NCI-H128 (cell line): ENCODE measurements around the gene RDX.
"Not testable (repeated sequence)": the region's sequence is repeated elsewhere in the genome, so short reads cannot be mapped to it uniquely, and the experiment has no call there.

Experiments
- DNase-seq: peaks from one replicate; lab custom pipeline; 2025; ENCODE audit not compliant: unreplicated experiment; lab: John Stamatoyannopoulos, UW

Gene RDX

DNA sequence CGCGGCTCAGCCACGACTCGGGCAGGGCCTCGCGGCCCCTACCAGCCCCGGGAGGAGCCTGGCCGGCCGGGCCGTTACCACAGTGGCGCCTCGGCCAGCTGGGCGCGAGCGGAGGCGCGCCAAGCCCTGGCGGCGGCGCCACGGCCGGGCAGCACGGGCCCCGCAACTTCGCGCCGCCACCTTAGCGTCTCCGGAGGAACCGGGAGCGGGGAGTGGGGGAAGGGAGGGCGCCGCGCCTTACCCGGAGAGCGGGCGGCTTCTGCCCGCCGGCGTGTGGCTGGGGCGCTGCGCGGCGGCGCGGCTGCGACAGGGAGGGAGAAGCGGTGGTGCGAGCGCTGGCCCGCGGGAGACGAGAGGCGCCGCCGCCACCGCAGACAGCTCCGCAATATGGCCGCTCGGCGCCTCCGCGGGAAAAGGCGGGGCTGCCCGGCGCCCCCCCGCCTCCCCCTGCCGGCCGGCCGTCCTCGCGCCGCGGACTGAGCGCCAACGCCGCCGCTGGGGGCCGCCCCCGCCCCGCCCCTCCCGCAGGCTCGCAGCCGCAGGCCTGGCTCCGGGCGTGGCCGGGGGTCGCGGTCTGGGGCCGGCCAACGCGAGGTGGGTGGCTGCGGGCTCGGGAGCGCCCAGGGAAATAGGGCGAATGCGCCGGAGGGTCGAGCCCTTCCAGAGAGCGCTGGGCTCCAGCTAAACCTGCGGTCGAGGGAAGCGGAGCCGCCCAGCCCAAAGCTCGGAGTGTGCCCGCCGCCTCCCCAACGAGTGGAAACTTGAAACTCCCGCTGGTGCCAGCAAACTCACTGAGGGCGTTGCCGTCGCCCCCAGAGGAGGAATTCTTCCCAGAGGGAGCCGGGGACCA, at the start of gene RDX:
RDX (minus strand) TSS at position 389 of the 850 bp plus-strand sequence. CDS start 16,922 bp downstream, outside the sequence.
- peak; percentile 80 for DNase-seq

GRCh38 chr11:110345743-110346142, 49.3 kb upstream of the RDX start:
- no peak for DNase-seq

DNA sequence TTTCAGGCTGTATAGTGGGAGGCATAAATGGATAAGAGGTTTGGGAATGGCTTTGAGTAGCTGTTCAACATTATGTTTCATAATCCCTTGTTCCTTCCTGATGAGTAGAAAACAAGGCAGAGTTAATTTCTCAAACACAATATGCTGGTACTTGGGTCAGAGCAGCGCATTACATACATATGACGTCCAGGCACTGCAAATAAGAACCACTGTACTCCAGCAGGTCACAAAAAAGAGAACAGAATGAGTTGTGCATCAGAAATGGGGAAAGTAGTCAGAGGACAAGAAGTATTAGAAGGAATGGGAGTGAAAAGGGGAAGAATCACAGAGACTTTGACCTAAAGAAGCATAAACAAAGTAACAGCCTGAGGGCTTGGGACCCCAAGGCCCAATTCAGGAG, 44.0 kb upstream of the RDX start:
- no peak for DNase-seq

DNA sequence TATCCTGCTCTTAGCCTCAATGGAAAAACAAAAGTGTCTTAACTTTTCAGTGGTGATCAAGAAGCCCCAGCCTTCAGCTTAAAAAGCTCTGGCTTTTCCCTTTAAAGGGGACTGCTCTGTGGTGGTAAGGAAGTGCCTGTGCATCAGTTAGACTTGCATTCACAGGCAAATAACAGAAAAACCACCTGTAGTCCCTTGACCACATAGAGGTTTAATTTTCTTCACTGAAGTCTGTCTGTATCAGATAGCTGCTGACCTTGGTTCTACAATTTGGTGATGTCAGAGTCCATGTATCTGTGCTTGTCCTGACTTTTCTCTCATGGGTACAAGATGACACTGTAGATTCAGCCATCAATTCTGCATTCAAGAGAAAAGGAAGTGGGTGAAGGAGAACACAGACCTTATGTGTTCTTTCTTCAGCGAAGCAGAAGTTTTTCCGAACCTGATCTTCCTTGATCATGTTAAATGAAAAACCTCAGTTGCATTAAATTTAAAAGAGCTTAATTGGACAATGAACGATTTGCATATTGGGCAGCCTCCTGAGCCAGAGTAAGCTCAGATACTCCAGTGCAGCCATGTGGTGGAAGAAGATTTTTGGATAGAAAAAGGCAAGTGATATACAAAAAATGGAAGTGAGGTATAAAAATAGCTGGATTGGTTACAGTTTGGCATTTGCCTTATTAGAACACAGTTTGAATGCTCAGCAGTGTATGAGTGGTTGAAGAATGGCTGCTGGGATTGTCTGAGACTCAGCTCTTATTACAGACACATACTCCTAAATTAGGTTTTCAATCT, 43.2 kb upstream of the RDX start:
- DNase-seq: no peak

DNA sequence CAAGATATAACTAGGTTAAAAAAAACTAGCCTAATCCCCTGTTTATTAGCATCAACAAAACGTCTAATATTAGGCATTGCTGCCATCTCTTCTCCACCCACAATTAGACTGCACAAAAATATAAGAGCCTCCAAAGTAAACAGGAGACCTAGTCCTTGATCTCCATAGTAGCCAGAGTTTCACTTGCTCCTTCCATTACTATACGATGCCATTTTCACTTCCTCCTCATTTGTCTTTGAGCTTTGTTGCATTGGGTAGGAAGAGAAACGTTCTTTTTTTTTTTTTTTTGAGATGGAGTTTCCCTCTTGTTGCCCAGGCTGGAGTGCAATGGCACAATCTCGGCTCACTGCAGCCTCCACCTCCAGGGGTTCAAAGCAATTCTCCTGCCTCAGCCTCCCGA, 42.3 kb upstream of the RDX start:
- no peak for DNase-seq

DNA sequence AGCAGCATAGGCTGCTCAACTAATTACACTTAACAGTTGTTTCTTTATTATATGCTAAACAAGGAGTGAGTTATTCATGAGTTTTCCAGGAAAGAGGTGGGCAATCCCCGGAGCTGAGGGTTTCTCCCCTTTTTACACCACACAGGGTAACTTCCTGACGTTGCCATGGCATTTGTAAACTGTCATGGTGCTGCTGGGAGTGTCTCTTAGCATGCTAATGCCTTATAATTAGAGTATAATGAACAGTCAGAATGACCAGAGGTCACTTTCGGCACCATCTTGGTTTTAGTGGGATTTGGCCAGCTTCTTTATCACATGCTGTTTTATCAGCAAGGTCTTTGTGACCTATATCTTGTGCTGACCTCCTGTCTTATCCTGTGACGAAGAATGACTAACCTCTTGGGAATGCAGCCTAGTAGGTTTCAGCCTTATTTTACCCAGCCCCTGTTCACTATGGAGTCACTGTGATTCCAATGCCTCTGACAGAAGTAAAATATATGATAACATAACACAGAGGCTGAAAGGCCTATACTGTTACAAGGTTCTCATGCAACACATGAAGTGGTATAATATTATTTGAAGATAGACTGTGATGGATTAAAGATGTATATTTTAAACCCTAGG, 41.3 kb upstream of the RDX start:
- DNase-seq: no peak

DNA sequence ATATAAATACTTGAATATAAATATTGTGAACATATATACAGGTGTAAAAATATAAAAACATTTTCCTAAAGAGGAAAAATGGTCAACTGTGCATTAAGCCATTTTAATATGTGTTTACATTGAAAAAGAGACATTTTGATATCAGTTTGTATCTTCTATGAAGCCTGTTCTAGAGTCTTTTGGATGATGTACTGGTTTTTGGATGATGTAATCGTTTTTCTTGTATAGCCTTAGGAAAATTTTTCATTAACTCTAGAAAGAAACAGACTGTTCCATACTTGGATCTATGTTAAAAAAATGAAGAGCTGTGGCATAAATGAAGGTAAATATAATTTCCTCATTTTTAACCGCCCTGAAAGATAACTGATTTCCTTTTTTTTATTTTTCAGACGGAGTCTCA, 39.6 kb upstream of the RDX start:
- no peak for DNase-seq

DNA sequence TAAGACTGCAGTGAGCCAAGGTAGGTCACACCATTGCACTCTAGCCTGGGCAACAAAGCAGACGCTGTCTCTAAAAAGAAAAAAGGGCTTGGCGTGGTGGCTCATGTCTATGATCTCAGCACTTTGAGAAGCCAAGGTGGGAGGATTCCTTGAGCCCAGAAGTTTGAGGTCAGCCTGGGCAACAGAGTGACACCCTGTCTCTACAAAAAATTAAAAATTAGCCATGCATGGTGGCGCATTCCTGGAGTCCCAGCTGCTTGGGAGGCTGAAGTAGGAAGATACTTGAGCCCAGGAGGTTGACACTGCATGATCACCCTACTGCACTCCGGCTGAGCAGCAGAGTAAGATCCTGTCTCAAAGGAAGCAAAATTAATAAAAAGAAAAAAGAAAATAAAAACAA, 38.9 kb upstream of the RDX start:
- no peak for DNase-seq

- DNase-seq: no peak
Measured at GRCh38 chr11:110331626-110332025, 35.2 kb upstream of the RDX start.

DNA sequence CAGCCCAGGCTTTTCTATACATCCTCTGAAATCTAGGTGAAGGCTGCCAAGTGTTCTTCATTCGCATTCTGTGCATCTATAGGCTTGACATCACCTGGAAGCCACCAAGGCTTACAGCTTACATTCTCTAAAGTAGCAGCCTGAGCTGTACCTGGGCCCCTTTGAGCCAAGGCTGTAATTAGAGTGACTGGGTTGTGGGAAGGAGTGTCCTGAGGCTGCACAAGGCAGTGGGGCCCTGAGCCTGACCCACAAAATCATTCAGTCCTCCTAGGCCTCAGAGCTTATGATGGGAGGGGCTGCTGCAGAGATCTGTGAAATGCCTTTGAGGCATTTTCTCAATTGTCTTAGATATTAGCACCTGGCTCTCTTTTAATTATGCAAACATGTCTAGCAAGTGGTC, 33.0 kb upstream of the RDX start:
- no peak for DNase-seq

- DNase-seq: no peak
Measured at GRCh38 chr11:110327508-110327907, 31.1 kb upstream of the RDX start.

DNA sequence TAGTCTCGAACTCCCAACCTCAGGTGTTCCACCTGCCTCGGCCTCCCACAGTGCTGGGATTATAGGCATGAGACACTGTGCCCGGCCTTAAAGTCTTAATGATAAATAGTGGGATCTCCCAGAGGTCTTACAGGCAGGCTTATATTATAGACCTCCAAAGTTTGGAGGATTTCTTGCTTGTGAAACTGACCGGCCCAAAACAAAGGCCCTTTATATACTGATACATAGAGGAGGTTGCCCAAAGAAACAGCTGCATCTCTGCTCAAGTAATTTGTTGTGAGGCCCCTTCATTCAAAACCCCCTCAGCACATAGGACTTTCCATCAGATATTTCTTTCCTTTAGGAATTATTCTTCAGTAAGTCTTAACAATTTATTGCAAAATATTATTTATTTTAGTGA, 27.4 kb upstream of the RDX start:
- no peak for DNase-seq

DNA sequence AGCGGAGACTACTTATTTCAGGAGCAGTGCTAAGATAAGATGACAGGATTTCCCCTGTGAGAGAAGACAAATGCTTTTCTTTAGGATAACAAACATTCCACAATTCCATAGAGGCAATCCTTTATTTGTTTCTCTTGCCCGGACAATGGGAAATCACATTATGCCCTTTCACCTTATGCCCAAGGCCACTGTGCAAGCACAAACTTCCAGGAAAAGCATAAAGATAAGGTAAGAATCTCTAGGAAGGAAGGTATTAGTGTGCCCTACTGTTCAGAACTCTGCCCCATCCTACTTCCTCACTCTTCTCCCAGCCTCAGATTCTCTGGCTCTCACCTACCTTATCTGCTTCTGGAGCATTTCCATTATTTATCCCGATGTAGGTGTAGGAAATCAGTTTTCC, 23.1 kb upstream of the RDX start:
- DNase-seq: no peak

GRCh38 chr11:110318638-110319404, 22.4 kb upstream of the RDX start:
- no peak for DNase-seq

GRCh38 chr11:110317516-110317932, 21.1 kb upstream of the RDX start:
- peak; percentile 48 for DNase-seq

GRCh38 chr11:110314366-110315095, 18.1 kb upstream of the RDX start:
- no peak for DNase-seq

DNA sequence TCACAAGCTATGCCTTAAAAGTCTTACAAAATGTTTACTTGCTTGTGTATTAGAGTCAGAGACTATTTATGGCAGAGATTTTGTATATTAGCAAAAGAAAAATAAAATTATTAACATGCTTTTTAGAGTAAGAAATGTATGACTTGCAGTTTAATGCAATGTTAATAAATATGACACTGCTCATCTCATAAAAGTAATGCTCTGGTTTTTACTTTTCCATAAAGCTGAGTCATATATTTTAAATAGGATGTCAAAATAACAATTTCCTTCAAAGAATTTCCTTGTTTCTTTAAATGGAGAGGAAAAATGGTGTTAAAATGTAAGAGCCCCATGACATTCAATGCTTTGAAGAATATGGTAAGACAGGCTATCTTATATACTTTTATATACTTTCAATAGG, 16.3 kb upstream of the RDX start:
- no peak for DNase-seq

- DNase-seq: no peak
Measured at GRCh38 chr11:110311783-110312579, 15.6 kb upstream of the RDX start.

DNA sequence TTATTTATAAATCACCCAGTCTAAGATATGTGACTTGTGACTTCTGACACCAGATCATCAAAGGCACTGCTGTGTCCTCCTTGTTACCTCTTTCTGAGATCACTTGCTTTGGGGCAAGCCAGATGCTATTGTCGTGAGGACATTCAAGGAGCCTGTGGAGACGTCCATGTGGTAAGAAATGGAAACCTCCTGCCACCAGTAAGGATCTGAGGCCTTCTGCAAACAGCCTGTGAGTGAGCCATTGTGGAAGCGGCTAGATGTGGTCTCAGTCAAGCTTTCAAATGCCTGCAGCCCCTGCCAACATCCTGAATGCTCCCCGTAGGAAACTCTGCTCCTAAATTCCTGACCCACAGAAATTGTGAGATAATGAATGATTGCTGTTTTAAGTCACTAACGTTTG, 11.7 kb upstream of the RDX start:
- no peak for DNase-seq

- not testable (repeated sequence) for DNase-seq
Measured at GRCh38 chr11:110306019-110306388, 9.6 kb upstream of the RDX start.
